ENCODE measurements around the gene SLC1A6. TPM values are rescaled to one million over a fixed set of nuclear protein-coding genes. Genes with fewer than 3 reads are reported as not detected.
"Not testable (repeated sequence)": the region's sequence is repeated elsewhere in the genome, so short reads cannot be mapped to it uniquely, and the experiment has no call there.

SLC1A6 gene
- total RNA-seq: not detected in 2 replicates

- H3K4me3 Mint-ChIP-seq: no peak within 1 kb of the TSS
These were observed at the start of gene SLC1A6 for GRCh38 chr19:14979476-14980255. Gene SLC1A6, minus strand, starts transcription at chr19:14979864. Its CDS starts 6,954 bp downstream, at chr19:14972910.

DNA sequence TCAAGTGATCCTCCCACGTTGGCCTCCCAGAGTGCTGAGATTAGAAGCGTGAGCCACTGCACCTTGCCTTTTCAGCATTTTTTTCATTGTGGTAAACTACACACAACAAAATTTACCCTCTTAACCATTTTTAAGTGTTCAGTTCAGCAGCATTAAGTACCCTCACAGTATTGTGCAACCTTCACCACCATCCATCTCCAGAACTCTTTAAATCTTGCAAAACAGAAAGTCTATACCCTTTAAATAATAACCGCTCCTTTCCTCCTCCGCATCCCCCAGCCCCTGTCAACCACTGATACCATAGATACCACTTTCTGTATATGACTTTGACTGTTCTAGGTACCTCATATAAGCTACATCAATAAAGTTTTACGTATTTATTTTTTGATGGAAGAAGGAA lies 48.8 kb upstream of the SLC1A6 start:
- no peak overlapping the region for H3K27ac Mint-ChIP-seq
- H3K9me3 Mint-ChIP-seq: no peaks in the 10 kb centered on the region
- intact Hi-C loops (cut with micrococcal nuclease): no loop called here
- no peaks in the 10 kb centered on the region for H3K36me3 Mint-ChIP-seq (ENCODE audit: low read depth)
- H3K4me3 Mint-ChIP-seq: no peak overlapping the region
- no peaks in the 10 kb centered on the region for H3K4me1 Mint-ChIP-seq
- H3K27me3 Mint-ChIP-seq: no peaks in the 10 kb centered on the region
- DNase-seq: no peak

More at GRCh38 chr19:14979476-14980255, at the start of gene SLC1A6:
- Mint-ChIP-seq H3K36me3 (ENCODE audit: low read depth) (no peaks in the 10 kb centered on the region), H3K27ac (no peak within 1 kb of the TSS), H3K4me1 (no peaks in the 10 kb centered on the region), H3K27me3 (peaks cover 29% of the 10 kb centered on the region), H3K9me3 (no peaks in the 10 kb centered on the region)
- DNase-seq: no peak
- intact Hi-C loops (cut with micrococcal nuclease): no loop called here

DNA sequence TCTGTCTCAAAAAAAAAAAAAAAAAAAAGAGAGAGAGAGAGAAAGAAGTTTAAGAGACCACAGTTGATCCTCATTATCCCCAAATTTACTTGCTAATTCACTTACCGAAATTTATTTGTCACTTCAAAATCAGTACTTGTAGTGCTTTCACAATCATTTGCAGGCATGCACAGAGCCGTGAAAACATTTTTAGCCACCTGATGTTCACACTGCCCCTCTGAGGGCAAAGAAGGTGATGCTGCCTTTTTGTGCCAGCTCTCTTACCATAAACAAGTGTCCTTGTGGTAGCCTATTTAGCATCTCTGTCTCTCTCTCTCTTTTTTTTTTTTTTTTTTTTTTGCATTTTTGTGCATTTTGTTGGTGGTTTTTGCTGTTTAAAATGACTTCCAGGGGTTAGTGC lies 45.6 kb upstream of the SLC1A6 start:
- H3K27ac Mint-ChIP-seq: no peak overlapping the region
- no peak overlapping the region for H3K4me3 Mint-ChIP-seq
- intact Hi-C loops (cut with micrococcal nuclease): no loop called here
- no peaks in the 10 kb centered on the region for H3K4me1 Mint-ChIP-seq
- no peaks in the 10 kb centered on the region for H3K27me3 Mint-ChIP-seq
- H3K36me3 Mint-ChIP-seq (ENCODE audit: low read depth): no peaks in the 10 kb centered on the region
- no peak for DNase-seq
- H3K9me3 Mint-ChIP-seq: no peaks in the 10 kb centered on the region

DNA sequence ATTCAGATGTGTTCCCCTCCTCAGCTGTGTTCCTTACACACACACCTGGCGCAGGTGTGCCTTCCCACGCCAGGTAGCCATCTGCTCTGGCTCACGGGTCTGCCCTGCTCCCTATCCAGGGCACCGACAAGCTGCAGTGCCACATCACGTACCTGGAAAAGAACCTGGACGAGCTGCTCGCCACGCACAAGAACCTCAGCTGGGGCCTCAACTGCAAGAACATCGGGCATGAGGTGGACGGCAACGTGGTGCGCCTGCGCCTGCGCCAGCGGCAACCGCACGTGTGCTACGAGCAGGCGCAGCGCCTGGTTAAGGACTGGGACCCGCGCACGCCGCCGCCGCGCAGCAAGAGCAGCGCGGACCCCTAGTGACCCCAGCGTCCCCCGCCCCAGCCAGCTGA lies 43.1 kb upstream of the SLC1A6 start:
- intact Hi-C loops (cut with micrococcal nuclease): no loop called here
- no peak for DNase-seq
- Mint-ChIP-seq H3K4me1 (no peaks in the 10 kb centered on the region), H3K4me3 (no peak overlapping the region), H3K36me3 (ENCODE audit: low read depth) (no peaks in the 10 kb centered on the region), H3K27me3 (no peaks in the 10 kb centered on the region), H3K27ac (no peak overlapping the region), H3K9me3 (no peaks in the 10 kb centered on the region)

DNA sequence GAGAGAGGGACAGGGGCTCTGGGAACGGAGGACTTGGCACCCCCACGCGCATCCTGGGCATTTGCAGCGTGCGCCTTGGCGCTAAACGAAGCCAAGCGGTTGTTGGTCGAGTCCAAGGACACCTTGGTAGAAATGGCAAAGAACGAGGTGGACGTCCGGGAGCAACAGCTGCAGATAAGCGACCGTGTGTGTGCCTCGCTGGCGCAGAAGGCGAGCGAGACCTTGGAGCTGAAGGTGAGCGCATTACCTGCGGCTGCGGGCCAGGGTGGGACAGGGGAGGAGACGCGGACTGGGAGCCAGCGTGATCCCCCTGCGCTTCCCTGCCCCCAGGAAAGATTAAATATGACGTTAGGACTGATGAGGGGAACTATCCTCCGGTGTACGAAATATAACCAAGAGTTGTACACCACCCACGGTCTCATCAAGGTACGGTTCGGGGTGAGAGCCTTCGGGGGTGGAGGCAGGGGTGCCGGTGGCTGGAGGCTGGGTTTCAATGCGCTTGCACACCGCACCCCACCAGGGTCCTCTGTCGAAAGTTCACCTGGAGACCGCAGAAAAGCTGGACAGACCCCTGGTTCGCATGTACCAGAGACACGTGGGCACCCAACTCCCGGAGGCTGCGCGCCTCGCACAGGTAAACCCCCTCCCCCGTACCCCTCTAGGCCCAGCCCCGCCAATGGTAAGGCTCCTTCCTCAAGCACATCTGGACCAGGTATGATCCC lies 41.8 kb upstream of the SLC1A6 start:
- H3K4me1 Mint-ChIP-seq: no peaks in the 10 kb centered on the region
- H3K9me3 Mint-ChIP-seq: no peaks in the 10 kb centered on the region
- no peak for DNase-seq
- no peak overlapping the region for H3K4me3 Mint-ChIP-seq
- intact Hi-C loops (cut with micrococcal nuclease): no loop called here
- no peak overlapping the region for H3K27ac Mint-ChIP-seq
- no peaks in the 10 kb centered on the region for H3K27me3 Mint-ChIP-seq
- H3K36me3 Mint-ChIP-seq (ENCODE audit: low read depth): no peaks in the 10 kb centered on the region

- intact Hi-C loops (cut with micrococcal nuclease); H3K27me3 Mint-ChIP-seq; H3K27ac Mint-ChIP-seq; H3K4me3 Mint-ChIP-seq; H3K9me3 Mint-ChIP-seq; H3K36me3 Mint-ChIP-seq (ENCODE audit: low read depth); DNase-seq; H3K4me1 Mint-ChIP-seq: not testable (repeated sequence)
These were observed 39.2 kb upstream of the SLC1A6 start for GRCh38 chr19:15018836-15019235.

- no peak overlapping the region for H3K27ac Mint-ChIP-seq
- H3K36me3 Mint-ChIP-seq (ENCODE audit: low read depth): no peaks in the 10 kb centered on the region
- intact Hi-C loops (cut with micrococcal nuclease): no loop called here
These were observed 36.4 kb upstream of the SLC1A6 start for GRCh38 chr19:15015946-15016542.

GRCh38 chr19:15014579-15014978 lies 34.9 kb upstream of the SLC1A6 start:
- H3K27me3 Mint-ChIP-seq: peaks cover 6% of the 10 kb centered on the region
- no peaks in the 10 kb centered on the region for H3K9me3 Mint-ChIP-seq
- no peak overlapping the region for H3K4me3 Mint-ChIP-seq
- no peak overlapping the region for H3K27ac Mint-ChIP-seq
- H3K4me1 Mint-ChIP-seq: no peaks in the 10 kb centered on the region
- intact Hi-C loops (cut with micrococcal nuclease): no loop called here
- H3K36me3 Mint-ChIP-seq (ENCODE audit: low read depth): no peaks in the 10 kb centered on the region
- no peak for DNase-seq

More at GRCh38 chr19:15015946-15016542, 36.4 kb upstream of the SLC1A6 start:
- peak; percentile 57 for DNase-seq
- no peaks in the 10 kb centered on the region for H3K4me1 Mint-ChIP-seq
- no peaks in the 10 kb centered on the region for H3K27me3 Mint-ChIP-seq
- no peaks in the 10 kb centered on the region for H3K9me3 Mint-ChIP-seq
- H3K4me3 Mint-ChIP-seq: no peak overlapping the region

DNA sequence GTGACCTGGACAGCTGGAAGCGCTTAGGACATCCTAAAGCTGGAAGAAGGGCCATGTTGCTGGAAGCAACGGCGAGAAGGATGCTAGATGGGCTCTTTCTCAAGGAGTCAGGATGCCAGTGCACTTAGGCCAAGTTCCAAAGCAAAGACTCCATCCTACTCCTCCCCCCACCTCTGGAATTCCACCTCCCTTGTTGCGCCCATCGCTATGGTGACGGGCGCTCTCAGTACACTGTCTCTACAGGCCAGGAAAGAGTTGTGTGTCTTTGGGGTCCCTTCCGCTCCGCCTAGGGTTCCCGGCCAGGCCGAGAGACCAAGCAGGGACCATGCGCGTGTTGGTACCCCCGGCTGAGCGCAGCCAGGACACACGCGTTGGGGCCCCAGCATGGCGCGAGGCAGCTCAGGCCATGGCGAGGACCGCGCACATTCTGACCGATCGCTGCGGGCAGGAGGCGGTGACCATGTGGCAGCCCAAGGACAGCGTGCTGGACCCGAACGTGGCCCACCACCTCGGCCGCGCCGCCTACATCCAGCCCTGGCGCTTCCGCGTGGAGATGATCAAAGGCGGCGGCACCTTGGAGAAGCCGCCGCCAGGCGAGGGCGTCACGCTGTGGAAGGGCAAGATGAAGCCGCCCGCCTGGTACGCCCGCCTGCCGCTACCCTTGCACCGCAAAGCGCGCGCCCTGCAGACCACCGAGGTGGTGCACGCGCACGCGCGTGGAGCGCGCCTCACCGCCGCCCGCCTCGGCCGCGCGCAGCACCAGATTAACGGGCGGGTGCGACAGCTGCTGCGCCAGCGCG lies 31.0 kb upstream of the SLC1A6 start:
- Mint-ChIP-seq H3K4me3 (no peak overlapping the region), H3K27ac (no peak overlapping the region), H3K27me3 (peaks cover 8% of the 10 kb centered on the region), H3K9me3 (no peaks in the 10 kb centered on the region), H3K4me1 (no peaks in the 10 kb centered on the region), H3K36me3 (ENCODE audit: low read depth) (no peaks in the 10 kb centered on the region)
- intact Hi-C loops (cut with micrococcal nuclease): no loop called here
- DNase-seq: no peak

GRCh38 chr19:15008308-15008707 lies 28.6 kb upstream of the SLC1A6 start:
- Mint-ChIP-seq H3K4me1 (no peaks in the 10 kb centered on the region), H3K9me3 (no peaks in the 10 kb centered on the region), H3K27ac (no peak overlapping the region), H3K36me3 (ENCODE audit: low read depth) (no peaks in the 10 kb centered on the region), H3K27me3 (peaks cover 8% of the 10 kb centered on the region), H3K4me3 (no peak overlapping the region)
- intact Hi-C loops (cut with micrococcal nuclease): no loop called here
- DNase-seq: no peak

- no peaks in the 10 kb centered on the region for H3K4me1 Mint-ChIP-seq
- intact Hi-C loops (cut with micrococcal nuclease): no loop called here
- H3K36me3 Mint-ChIP-seq (ENCODE audit: low read depth): no peaks in the 10 kb centered on the region
- DNase-seq: no peak
- H3K9me3 Mint-ChIP-seq: no peaks in the 10 kb centered on the region
- peaks cover 9% of the 10 kb centered on the region for H3K27me3 Mint-ChIP-seq
- H3K27ac Mint-ChIP-seq: no peak overlapping the region
- H3K4me3 Mint-ChIP-seq: no peak overlapping the region
These were observed 18.3 kb upstream of the SLC1A6 start for GRCh38 chr19:14997981-14998380.

GRCh38 chr19:14992780-14993179 lies 13.1 kb upstream of the SLC1A6 start:
- Mint-ChIP-seq H3K27me3 (no peaks in the 10 kb centered on the region), H3K27ac (no peak overlapping the region), H3K4me1 (no peaks in the 10 kb centered on the region), H3K36me3 (ENCODE audit: low read depth) (no peaks in the 10 kb centered on the region), H3K9me3 (no peaks in the 10 kb centered on the region), H3K4me3 (no peak overlapping the region)
- intact Hi-C loops (cut with micrococcal nuclease): no loop called here
- DNase-seq: no peak

GRCh38 chr19:14985133-14985532 lies 5.5 kb upstream of the SLC1A6 start:
- no peak overlapping the region for H3K4me3 Mint-ChIP-seq
- H3K4me1 Mint-ChIP-seq: no peaks in the 10 kb centered on the region
- intact Hi-C loops (cut with micrococcal nuclease): no loop called here
- no peaks in the 10 kb centered on the region for H3K36me3 Mint-ChIP-seq (ENCODE audit: low read depth)
- no peaks in the 10 kb centered on the region for H3K9me3 Mint-ChIP-seq
- peaks cover 10% of the 10 kb centered on the region for H3K27me3 Mint-ChIP-seq
- no peak for DNase-seq
- H3K27ac Mint-ChIP-seq: no peak overlapping the region

All from activated CD4-positive, alpha-beta T cell treated with anti-CD3 and anti-CD28 coated beads, Interleukin-2, amount 10 ng/mL, durations not matched to agents 24 days and 14 days (primary cell).